Heart left ventricle (tissue), 16 donors: ENCODE data around the gene VWA8. TPM values are rescaled to one million over a fixed set of nuclear protein-coding genes. Genes with fewer than 3 reads are reported as not detected.
A peak's percentile ranks its signal among the peaks of the same experiment; 100 is the strongest.

Experiments
- ATAC-seq, 4 donors: fragments of 200-7000 bp; cut with Tn5 transposase; one replicate each; pipeline ENCODE4 v1.9.1; 2020 to 2022; ENCODE audit warnings: moderate library complexity in 4 of 4, mild to moderate bottlenecking in 3 of 4, moderate number of reproducible peaks in 1 of 4
- DNase-seq, 5 donors: peaks; one replicate each; pipeline ENCODE4 v3.0.0-alpha.2; 2020
- H3K27ac ChIP-seq, 12 donors: fragments of 200-600 bp; sonication (generic) in 4 of 12; one replicate each; pipeline versions ENCODE4 v1.5.0 to v1.8.0; 2016 to 2022; ENCODE audit warnings: mild to moderate bottlenecking in 2 of 12
- H3K27me3 ChIP-seq, 9 donors: fragments of 200-600 bp; sonication (generic) in 2 of 9; one replicate each; pipeline versions ENCODE4 v1.5.1 to v1.8.0; 2016 to 2022; ENCODE audit warnings: mild to moderate bottlenecking in 3 of 9
- H3K36me3 ChIP-seq, 9 donors: fragments of 200-600 bp; sonication (generic) in 2 of 9; one replicate each; pipeline versions ENCODE4 v1.5.0 to v1.8.0; 2018 to 2022; ENCODE audit warnings: mild to moderate bottlenecking in 2 of 9
- H3K4me1 ChIP-seq, 12 donors: fragments of 200-600 bp; sonication (generic) in 4 of 12; one replicate each; pipeline versions ENCODE4 v1.5.0 to v1.8.0; 2016 to 2022; ENCODE audit warnings: mild to moderate bottlenecking in 3 of 12
- H3K4me3 ChIP-seq, 12 donors: fragments of 200-600 bp; sonication (generic) in 4 of 12; one replicate each; pipeline versions ENCODE4 v1.5.0 to v1.8.0; 2017 to 2022; ENCODE audit warnings: mild to moderate bottlenecking in 9 of 12, moderate library complexity in 4 of 12
- H3K9me3 ChIP-seq, 12 donors: fragments of 200-600 bp; sonication (generic) in 4 of 12; one replicate each; pipeline versions ENCODE4 v1.5.0 to v1.8.0; 2016 to 2022; ENCODE audit warnings: mild to moderate bottlenecking in 1 of 12
- POLR2A ChIP-seq, 2 donors: fragments of 450-650 bp; IDR thresholded peaks; one replicate each; pipeline ENCODE4 v1.6.1; 2017; ENCODE audit warnings: antibody characterized with exemption in 2 of 2, mild to moderate bottlenecking in 2 of 2, moderate library complexity in 2 of 2
- WGBS, 4 donors: extraction: QIAGEN DNeasy Blood & Tissue Kit in 2 of 4; methylation state at CpG; one replicate each; pipeline versions ENCODE4 v1.1.5 to v1.1.7; 2013 to 2018; 5-methylcytosine and 5-hydroxymethylcytosine counted together
- intact Hi-C, 10 donors: fragments of 100-400 bp; cut with DNase I; formaldehyde crosslinking; loops; one replicate each; pipeline versions ENCODE4 v1.11.1 to v1.14.2; 2022
- polyA plus RNA-seq, 2 donors: library from polyadenylated mRNA; stranded (reverse); fragments of 200-250 nt; gene quantifications; one replicate each; pipeline ENCODE4 v1.2.3, GENCODE V29; 2013
- total RNA-seq, 9 donors: library from RNA; depleted of rRNA in 2 of 9; stranded (reverse); fragments of >200 nt in 2 of 9; fragmentation: NEBNext Ultra II Directional in 3 of 9; extraction: Animal tissue kit (Norgen Biotek cat#: 25700) in 3 of 9; gene quantifications; one replicate each; pipeline versions ENCODE4 v1.1.0 to v1.2.4, GENCODE V29; 2016 to 2023
- TF ChIP-seq, protein P1 (sequence below), 12 donors: fragments of 200-600 bp; sonication (generic) in 4 of 12; IDR thresholded peaks; one replicate each; pipeline versions ENCODE4 v1.5.0 to v1.8.0; 2018 to 2022; ENCODE audit warnings: antibody characterized with exemption in 12 of 12, mild to moderate bottlenecking in 5 of 12
- donor health status: ischemic (EF 13 %, LVEDD 7.1; RV severe dilation, severe dysfunction).
- donor health status: healthy with polysubstance abuse.
- donor health status: DM: no; HTN: yes; CAD: no.
- donor health status: DM: no; HTN: no; CAD: no.
- donor health status: ischemic (EF 25% LVEDD 6.9; RV normal size, moderate dysfunction).
- donor health status: ischemic (EF 25% LVEDD 5.7; RV mildly dilated, moderate dysfunction).
- donor health status: healthy.
- donor health status: DM: yes; HTN: yes; CAD: no.
- donor health status: ischemic (EF 35%, LVEDD 5.7; RV mildly dilated, moderate dysfunction).
- donor health status: nonischemic (EF 11% LVEDD 7.7; RV severe dilation, severe dysfunction).
- donor health status: DM: yes; HTN: yes; CAD: no.
- donor health status: PGD.
- donor health status: ischemic (EF 29% LVEDD 5.4; RV normal size, mild dysfunction).
- donor health status: nonischemic (EF 23%, LVEDD 6.1; RV moderate dilation, normal function).

Gene VWA8
- total and polyA plus RNA-seq, 11 donors = 12.1 to 64.1 (median 41.8) TPM

DNA sequence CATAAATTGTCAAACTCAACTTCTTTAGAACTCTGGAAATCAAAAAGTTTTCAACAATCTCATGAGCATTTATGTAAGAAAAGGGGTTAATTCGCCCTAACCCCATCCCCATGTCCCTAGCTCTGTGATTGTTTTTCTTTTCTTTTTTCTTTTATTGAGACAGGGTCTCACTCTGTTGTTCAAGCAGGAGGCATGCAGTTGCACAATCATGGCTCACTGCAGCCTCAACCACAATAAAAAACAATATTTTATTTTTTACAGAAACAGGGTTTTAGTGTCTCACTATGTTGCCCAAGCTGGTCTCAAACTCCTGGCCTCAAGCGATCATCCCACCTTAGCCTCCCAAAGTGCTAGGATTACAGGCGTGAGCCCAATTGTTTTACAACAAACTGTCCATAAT lies 16.7 kb downstream of the VWA8 start:
- peaks cover 0 to 32% (median 3%) of the 10 kb centered on the region in 9 donors for H3K36me3 ChIP-seq
- peaks cover 0 to 35% (median 10%) of the 10 kb centered on the region in 12 donors for H3K4me1 ChIP-seq
- intact Hi-C loops = no loop called here
- no peaks in the 10 kb centered on the region for H3K27me3 ChIP-seq
- H3K27ac ChIP-seq = no peak overlapping the region
- WGBS, 4 donors = 92 to 99% (median 96%) methylated on average over 3 of the region's 3 CpGs
- H3K4me3 ChIP-seq = no peak overlapping the region
- DNase-seq (no peak), ATAC-seq (no peak)
- H3K9me3 ChIP-seq = peaks cover 0 to 28% (median 12%) of the 10 kb centered on the region in 12 donors
- no peak for TF ChIP-seq POLR2A (IDR thresholded peaks at IDR 0.05)
- TF ChIP-seq, protein P1, sequence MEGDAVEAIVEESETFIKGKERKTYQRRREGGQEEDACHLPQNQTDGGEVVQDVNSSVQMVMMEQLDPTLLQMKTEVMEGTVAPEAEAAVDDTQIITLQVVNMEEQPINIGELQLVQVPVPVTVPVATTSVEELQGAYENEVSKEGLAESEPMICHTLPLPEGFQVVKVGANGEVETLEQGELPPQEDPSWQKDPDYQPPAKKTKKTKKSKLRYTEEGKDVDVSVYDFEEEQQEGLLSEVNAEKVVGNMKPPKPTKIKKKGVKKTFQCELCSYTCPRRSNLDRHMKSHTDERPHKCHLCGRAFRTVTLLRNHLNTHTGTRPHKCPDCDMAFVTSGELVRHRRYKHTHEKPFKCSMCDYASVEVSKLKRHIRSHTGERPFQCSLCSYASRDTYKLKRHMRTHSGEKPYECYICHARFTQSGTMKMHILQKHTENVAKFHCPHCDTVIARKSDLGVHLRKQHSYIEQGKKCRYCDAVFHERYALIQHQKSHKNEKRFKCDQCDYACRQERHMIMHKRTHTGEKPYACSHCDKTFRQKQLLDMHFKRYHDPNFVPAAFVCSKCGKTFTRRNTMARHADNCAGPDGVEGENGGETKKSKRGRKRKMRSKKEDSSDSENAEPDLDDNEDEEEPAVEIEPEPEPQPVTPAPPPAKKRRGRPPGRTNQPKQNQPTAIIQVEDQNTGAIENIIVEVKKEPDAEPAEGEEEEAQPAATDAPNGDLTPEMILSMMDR (IDR thresholded peaks at IDR 0.05) = no peak

DNA sequence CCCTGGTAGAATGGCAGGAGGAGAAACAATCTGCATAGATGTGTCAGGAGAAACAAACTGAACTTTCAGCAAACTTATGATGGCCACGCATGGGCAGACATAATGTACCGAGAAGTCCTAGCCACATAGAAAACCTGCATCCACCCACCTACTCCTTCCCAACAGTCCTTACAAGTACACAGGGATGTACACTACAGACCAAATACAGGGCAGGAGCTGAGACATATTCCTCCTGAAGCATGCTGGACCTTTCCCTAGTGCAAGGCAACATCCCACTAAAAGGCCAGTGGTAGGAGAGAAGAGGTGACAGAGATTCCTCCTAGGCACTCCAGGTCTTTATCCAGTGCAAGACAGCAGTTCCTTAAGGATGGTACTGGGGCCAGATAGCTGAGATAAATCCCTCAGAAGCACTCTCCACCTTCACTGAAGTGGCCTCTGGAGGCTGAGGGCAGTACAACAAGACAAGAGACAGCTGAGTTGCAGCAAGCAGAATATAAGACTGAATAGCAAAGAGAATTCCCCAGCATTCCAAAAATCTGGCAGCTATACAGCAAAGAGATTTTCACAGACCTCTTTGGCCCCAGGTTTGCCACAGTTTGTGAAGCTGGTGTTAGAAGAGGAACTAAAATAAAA lies 18.3 kb downstream of the VWA8 start:
- intact Hi-C loops = no loop called here
- DNase-seq (no peak), ATAC-seq (peak in 3 of 4 donors; percentile 47 to 69 (median 52))
- Histone ChIP-seq H3K36me3 (peaks cover 0 to 22% (median 0%) of the 10 kb centered on the region in 9 donors), H3K4me3 (no peak overlapping the region), H3K27me3 (no peaks in the 10 kb centered on the region), H3K9me3 (peaks cover 0 to 28% (median 12%) of the 10 kb centered on the region in 12 donors), H3K4me1 (peaks cover 0 to 44% (median 15%) of the 10 kb centered on the region in 12 donors), H3K27ac (peak overlapping the region in 8 of 12 donors; percentile 7 to 86 (median 58))
- TF ChIP-seq POLR2A (IDR thresholded peaks at IDR 0.05) = no peak
- TF ChIP-seq, protein P1 (IDR thresholded peaks at IDR 0.05) = peak in 6 of 12 donors; percentile 13 to 41 (median 20)
- 91 to 100% (median 95%) methylated on average over 2 of the region's 2 CpGs for WGBS, 4 donors

DNA sequence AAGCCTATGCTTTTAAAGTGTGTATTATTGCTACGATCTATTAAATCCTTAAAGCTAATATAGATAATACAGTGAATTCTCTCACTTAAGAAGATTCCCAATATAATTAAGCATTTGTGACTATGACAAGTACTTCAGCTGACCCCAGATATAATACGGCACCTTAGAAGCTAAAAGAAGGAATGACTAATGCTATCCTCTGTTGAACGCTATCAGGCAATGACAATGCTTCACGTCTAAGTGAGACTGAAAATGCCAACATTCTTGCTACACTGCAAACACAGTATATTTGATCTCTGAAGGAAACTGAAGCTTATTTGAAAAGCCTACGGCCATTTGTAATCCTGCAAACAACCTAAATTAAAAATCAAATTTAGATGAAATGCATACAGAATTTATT lies 19.7 kb downstream of the VWA8 start:
- Histone ChIP-seq H3K9me3 (peaks cover 0 to 17% (median 7%) of the 10 kb centered on the region in 12 donors), H3K4me1 (peaks cover 0 to 44% (median 15%) of the 10 kb centered on the region in 12 donors), H3K4me3 (peak overlapping the region in 1 of 12 donors; percentile 18), H3K36me3 (peaks cover 0 to 16% (median 0%) of the 10 kb centered on the region in 9 donors), H3K27me3 (no peaks in the 10 kb centered on the region), H3K27ac (peak overlapping the region in 10 of 12 donors; percentile 16 to 86 (median 65))
- 54 to 61% (median 57%) methylated on average over 5 of the region's 5 CpGs for WGBS, 4 donors
- no peak for TF ChIP-seq POLR2A (IDR thresholded peaks at IDR 0.05)
- TF ChIP-seq, protein P1 (IDR thresholded peaks at IDR 0.05) = no peak
- DNase-seq = no peak
- peak; percentile 72 to 87 (median 85) for ATAC-seq
- intact Hi-C loops = no loop called here

DNA sequence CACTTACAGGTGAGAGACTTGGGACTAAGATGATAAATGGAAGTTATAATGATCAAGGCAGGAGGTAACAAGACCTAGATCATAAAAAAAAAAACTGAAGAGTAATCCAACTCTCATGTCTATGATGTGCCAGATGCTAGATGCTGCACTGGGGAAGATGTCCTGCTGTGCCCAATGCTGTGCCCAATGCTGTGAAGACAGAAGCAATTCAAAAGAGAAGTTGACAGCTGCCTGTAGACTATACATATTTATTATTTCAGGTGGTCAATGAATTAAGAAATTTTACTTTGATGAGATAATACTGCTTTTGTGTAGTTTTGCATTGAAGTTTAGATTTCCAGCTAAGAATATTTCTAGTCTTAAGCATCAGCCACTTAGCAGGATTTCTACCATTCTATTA lies 21.5 kb downstream of the VWA8 start:
- intact Hi-C loops = no loop called here
- Histone ChIP-seq H3K4me1 (peaks cover 0 to 44% (median 15%) of the 10 kb centered on the region in 12 donors), H3K9me3 (peaks cover 0 to 2% (median 0%) of the 10 kb centered on the region in 12 donors), H3K27me3 (no peaks in the 10 kb centered on the region), H3K27ac (peak overlapping the region in 9 of 12 donors; percentile 3 to 86 (median 66)), H3K36me3 (peaks cover 0 to 6% (median 0%) of the 10 kb centered on the region in 9 donors), H3K4me3 (no peak overlapping the region)
- peak in 1 of 4 donors; percentile 35 for ATAC-seq
- DNase-seq = no peak
- TF ChIP-seq POLR2A (IDR thresholded peaks at IDR 0.05) = no peak
- TF ChIP-seq, protein P1 (IDR thresholded peaks at IDR 0.05) = no peak
